ENCODE measurements around the gene BRD7. TPM values are rescaled to one million over a fixed set of nuclear protein-coding genes. Genes with fewer than 3 reads are reported as not detected.

BRD7 gene
- total RNA-seq, result 10 to 100 TPM; 29.9 to 58.0 (median 38.5) TPM

DNA sequence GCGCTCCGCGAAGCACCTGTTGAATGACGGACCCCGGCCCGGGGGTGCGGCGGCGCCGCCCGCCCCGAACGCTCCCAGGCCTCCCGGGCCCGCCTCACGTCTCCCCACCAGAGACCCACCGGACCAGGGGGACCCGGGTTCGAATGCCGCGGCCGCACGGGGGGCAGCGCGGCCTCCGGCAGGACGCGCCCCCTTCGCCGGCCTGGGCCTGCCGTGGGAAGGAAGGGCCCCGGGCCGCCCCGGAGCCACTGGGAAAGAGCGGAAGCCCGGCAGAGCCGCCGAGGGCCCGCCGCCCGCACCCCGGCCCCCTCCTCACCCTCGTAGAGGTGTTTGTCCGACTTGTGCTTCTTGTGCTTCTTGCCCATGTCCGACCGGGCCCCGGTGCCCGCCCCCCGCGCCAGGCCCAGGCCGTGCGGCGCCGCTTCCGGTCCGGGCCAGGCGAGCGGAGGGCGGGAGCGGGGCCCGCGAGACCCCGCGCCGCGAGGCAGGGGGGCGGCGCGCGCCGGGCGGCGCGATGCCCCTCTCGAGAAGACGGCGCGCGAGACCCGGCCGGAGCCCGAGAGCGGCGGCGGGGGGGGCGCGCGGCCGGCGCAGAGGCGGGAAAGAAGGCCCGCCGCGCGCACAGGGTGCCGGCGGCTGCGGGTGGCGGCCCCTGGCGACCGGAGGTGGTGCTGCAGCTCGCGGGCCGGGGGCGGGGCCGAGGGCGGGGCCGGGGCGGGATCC lies at the start of gene BRD7:
TSS of gene BRD7 (minus strand) at position 579 of the 723 bp plus-strand sequence. CDS start at position 365, 214 bp downstream.
- intact Hi-C loops (cut with DNase I; ENCODE audit: low total_unique reads) (loop anchor here (10.0 kb wide), 1 partner anchor 154 kb away; no protein-coding TSS in a partner anchor), in situ Hi-C loops (cut with MboI; ENCODE audit: low pct_ligation_motif_present in 1 of 4, low pct_unique_long_range_greater_than_20kb in 1 of 4, low sequenced_read_pairs in 3 of 4) (loop anchor here (10.0 to 25.0 kb wide), 5 partner anchors 131 to 419 kb away; partner anchors contain the start of gene CNEP1R1 (in 1 of the 4))
- H3K4me3 ChIP-seq, result peak within 1 kb of the TSS; percentile 85 to 100 (median 98)
- peaks cover 18 to 49% (median 21%) of the 10 kb centered on the region in 4 donors for H3K4me1 ChIP-seq
- DNase-seq, result peak; percentile 64
- H3K27ac ChIP-seq, result peak within 1 kb of the TSS; percentile 77 to 91 (median 86)
- H3K36me3 ChIP-seq, result peaks cover 0 to 10% (median 0%) of the 10 kb centered on the region in 4 donors
- WGBS, 2 donors (ENCODE audit: low coverage in 1 of 2), result 1% methylated on average over 40 of the region's 109 CpGs; no CpG with 5 or more reads in 1 of the 2 donors
- no peaks in the 10 kb centered on the region for H3K9me3 ChIP-seq
- TF ChIP-seq CTCF (IDR thresholded peaks at IDR 0.05) (peak in 3 of 5 experiments; percentile 53 to 58 (median 53)), EP300 (IDR thresholded peaks at IDR 0.05; ENCODE audit: low read depth) (no peak)
- no peaks in the 10 kb centered on the region for H3K27me3 ChIP-seq

GRCh38 chr16:50416388-50416787 lies 47.6 kb upstream of the BRD7 start:
- intact Hi-C loops (cut with DNase I; ENCODE audit: low total_unique reads) (no loop called here), in situ Hi-C loops (cut with MboI; ENCODE audit: low pct_ligation_motif_present in 1 of 4, low pct_unique_long_range_greater_than_20kb in 1 of 4, low sequenced_read_pairs in 3 of 4) (no loop called here)
- 67 to 77% methylated on average over 3 of the region's 3 CpGs for WGBS, 2 donors (ENCODE audit: low coverage in 1 of 2)
- Histone ChIP-seq H3K4me1 (no peaks in the 10 kb centered on the region), H3K4me3 (no peak overlapping the region), H3K27me3 (no peaks in the 10 kb centered on the region), H3K9me3 (peaks cover 19 to 35% of the 10 kb centered on the region in 2 donors), H3K36me3 (no peaks in the 10 kb centered on the region), H3K27ac (no peak overlapping the region)
- DNase-seq, result no peak
- TF ChIP-seq EP300 (IDR thresholded peaks at IDR 0.05; ENCODE audit: low read depth) (no peak), CTCF (IDR thresholded peaks at IDR 0.05) (no peak), POLR2A (IDR thresholded peaks at IDR 0.05) (no peak), POLR2AphosphoS5 (IDR thresholded peaks at IDR 0.05) (no peak)

DNA sequence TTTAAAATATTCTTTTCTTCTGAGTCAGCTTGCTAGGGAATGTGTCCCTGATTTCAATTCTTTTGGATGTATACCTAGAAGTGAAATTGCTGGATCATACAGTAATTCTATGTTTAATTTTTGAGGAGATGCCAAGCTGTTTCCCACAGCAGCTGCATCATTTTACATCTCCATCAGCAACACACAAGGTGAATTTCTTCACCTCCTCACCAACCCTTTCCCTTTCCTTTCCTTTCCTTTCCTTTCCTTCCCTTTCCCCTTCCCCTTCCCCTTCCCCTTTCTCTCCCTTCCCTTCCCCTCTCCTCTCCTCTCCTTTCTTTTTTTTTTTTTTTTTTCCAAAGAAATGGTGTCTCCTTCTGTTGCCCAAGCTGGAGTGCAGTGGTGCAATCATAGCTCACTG lies 45.4 kb upstream of the BRD7 start:
- in situ Hi-C loops (cut with MboI; ENCODE audit: low pct_ligation_motif_present in 1 of 4, low pct_unique_long_range_greater_than_20kb in 1 of 4, low sequenced_read_pairs in 3 of 4) (no loop called here), intact Hi-C loops (cut with DNase I; ENCODE audit: low total_unique reads) (no loop called here)
- no peaks in the 10 kb centered on the region for H3K4me1 ChIP-seq
- no peak for TF ChIP-seq POLR2AphosphoS5 (IDR thresholded peaks at IDR 0.05)
- TF ChIP-seq EP300 (IDR thresholded peaks at IDR 0.05; ENCODE audit: low read depth), result no peak
- no peak for DNase-seq
- no peak overlapping the region for H3K4me3 ChIP-seq
- no peaks in the 10 kb centered on the region for H3K36me3 ChIP-seq
- H3K27me3 ChIP-seq, result no peaks in the 10 kb centered on the region
- H3K27ac ChIP-seq, result no peak overlapping the region
- H3K9me3 ChIP-seq, result peaks cover 10 to 24% of the 10 kb centered on the region in 2 donors

GRCh38 chr16:50411034-50411433 lies 42.2 kb upstream of the BRD7 start:
- TF ChIP-seq CTCF (IDR thresholded peaks at IDR 0.05) (no peak), POLR2A (IDR thresholded peaks at IDR 0.05) (no peak), EP300 (IDR thresholded peaks at IDR 0.05; ENCODE audit: low read depth) (no peak), POLR2AphosphoS5 (IDR thresholded peaks at IDR 0.05) (no peak)
- H3K27me3 ChIP-seq, result no peaks in the 10 kb centered on the region
- H3K9me3 ChIP-seq, result peaks cover 0 to 5% of the 10 kb centered on the region in 2 donors
- DNase-seq, result no peak
- WGBS, 2 donors (ENCODE audit: low coverage in 1 of 2), result 78 to 87% methylated on average over 2 of the region's 2 CpGs
- no peaks in the 10 kb centered on the region for H3K36me3 ChIP-seq
- no peak overlapping the region for H3K4me3 ChIP-seq
- in situ Hi-C loops (cut with MboI; ENCODE audit: low pct_ligation_motif_present in 1 of 4, low pct_unique_long_range_greater_than_20kb in 1 of 4, low sequenced_read_pairs in 3 of 4) (no loop called here), intact Hi-C loops (cut with DNase I; ENCODE audit: low total_unique reads) (no loop called here)
- H3K27ac ChIP-seq, result no peak overlapping the region
- no peaks in the 10 kb centered on the region for H3K4me1 ChIP-seq

Data from transverse colon (tissue), 4 donors.